Skin epidermis (tissue), 12 donors: ENCODE data around the gene GSX1.

ENCODE experiments used
- H3K27ac ChIP-seq, 21 experiments: fragments of 200-600 bp; sonication (generic) in 11 of 21; one replicate each; pipeline ENCODE4 v1.5.0; 2020; ENCODE audit warnings: mild to moderate bottlenecking in 3 of 21, inconsistent platforms in 2 of 21, moderate library complexity in 2 of 21
- H3K4me3 ChIP-seq, 7 experiments: fragments of 200-600 bp; sonication (generic) in 2 of 7; one replicate each; pipeline ENCODE4 v1.5.0; 2020; ENCODE audit warnings: inconsistent platforms in 2 of 7, mild to moderate bottlenecking in 2 of 7, moderate library complexity in 1 of 7

The GSX1 gene

DNA sequence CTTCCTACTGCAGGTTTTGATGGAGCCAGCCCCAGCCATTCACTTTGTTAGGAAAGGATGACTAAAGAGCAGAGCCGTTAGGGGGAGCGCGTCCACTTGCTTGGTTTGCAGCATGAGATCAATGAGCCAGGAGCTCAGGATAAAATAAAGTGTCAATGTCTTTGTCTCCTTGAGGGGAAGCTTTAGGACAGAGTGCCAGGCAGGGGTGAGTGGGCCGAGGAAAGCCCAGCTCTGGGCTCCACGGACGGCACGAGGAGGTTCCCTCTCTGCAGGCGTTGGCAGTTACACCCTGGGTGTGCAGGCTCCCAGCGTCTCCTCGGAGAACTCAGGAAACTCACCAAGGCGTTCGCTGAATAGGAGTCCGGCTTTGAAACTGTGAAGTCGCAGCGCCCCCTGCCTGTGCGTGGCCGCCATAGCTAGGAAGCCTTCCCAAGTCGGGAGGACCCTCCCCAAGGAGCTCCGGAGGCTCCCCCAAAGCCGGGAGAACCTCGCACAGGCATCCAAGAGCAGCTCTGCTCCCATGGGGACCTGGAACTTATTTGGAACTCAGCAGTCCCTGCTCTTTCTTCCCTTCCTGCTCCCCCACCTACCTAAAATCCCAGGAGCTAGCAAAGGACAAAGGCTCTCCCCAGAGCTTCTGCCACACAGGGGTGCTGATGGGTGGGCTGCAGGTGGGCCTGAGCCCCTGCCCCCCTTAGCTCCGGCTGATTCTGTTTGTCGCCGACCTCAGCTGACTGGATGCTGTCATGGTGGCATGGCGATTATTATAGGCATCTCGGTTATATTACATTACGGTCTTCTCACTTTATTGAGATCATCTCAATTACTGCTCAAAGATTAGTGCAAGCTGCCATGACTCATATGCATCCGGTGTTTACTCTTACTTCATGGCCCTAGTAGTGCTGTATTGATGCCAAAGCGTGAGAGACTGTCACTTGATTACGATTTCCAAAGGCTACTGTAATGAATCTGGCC lies 34.4 kb downstream of the GSX1 start:
- no peak overlapping the region for H3K27ac ChIP-seq
- no peak overlapping the region for H3K4me3 ChIP-seq

DNA sequence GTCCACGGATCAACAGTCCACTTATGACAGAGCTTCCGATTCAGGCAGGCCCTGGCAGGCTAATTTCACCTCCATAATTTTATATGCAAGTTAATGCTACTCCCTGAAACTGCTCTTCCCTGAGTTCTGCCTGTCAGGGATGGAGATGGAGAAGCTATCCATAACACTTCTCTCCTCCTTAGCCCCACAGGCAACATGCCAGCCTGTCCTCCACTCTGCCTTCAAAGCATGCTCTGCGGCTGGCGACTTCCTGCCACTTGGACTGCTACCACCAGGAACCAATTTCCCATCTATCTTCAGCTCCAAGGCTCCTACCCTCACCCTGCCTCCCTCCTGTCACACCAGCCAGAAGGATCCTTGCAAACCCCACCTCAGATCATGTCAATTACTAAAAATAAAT lies 35.4 kb downstream of the GSX1 start:
- no peak overlapping the region for H3K27ac ChIP-seq

DNA sequence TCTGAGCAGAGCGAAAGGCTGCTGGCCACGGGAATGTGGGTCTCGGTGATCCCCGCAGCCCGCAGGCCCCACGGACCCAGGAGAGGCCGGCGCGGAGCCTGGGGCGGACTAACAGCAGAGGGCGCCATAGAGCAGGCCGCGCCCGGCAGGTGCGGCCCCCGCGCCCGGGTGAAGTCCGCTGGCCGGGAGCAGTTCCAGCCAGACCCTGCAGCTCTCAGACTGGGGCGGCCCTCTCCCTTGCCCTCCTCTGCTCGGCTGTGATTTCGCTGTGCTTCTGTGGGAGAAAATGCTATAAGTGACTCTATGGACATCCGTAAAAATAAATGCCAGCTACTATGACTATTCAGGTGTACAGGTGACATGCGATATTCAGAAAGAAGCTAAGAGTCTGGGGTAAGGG lies 37.7 kb downstream of the GSX1 start:
- H3K27ac ChIP-seq = no peak overlapping the region
- peak overlapping the region in 1 of 7 experiments; percentile 8 for H3K4me3 ChIP-seq

More for the DNA sequence above, 35.4 kb downstream of the GSX1 start:
- no peak overlapping the region for H3K4me3 ChIP-seq

DNA sequence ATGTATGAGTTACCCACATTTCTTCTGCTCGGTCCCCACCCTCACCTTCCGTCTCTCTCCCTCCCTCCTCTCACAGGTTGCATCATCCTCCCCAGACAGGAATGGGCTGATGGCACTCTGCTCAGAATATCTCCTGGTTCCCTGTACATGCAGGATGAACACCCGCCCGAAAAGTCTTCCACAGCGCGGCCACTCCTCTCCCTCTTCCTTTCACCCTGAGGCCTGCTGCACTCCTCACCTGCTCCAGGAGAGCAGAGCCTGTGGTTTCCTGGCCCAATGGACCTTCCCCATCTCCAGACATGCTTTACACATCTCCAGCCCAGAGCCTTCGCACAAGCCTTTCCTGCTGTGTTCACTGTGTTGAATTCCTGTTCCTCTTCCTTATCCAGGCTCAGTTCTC lies 40.9 kb downstream of the GSX1 start:
- no peak overlapping the region for H3K27ac ChIP-seq
- no peak overlapping the region for H3K4me3 ChIP-seq

DNA sequence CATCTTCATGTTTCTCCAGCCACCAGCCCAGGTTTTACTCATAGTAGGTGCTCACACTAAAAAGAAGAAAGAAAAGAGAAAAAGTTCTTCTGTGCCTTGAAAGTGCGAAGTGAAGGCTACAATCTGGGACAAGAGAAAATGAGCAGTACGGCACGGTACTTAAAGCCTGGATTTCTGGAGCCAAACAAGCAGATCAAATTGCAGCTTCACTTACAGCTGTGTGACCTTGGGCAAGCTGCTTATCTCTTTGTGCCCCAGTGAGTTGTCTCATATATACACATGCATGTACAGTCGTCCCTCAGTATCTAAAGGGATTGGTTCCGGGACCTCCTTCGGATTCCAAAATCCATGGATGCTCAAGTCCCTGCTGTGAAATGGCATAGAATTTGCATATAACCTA lies 41.8 kb downstream of the GSX1 start:
- Histone ChIP-seq H3K27ac (no peak overlapping the region), H3K4me3 (no peak overlapping the region)

DNA sequence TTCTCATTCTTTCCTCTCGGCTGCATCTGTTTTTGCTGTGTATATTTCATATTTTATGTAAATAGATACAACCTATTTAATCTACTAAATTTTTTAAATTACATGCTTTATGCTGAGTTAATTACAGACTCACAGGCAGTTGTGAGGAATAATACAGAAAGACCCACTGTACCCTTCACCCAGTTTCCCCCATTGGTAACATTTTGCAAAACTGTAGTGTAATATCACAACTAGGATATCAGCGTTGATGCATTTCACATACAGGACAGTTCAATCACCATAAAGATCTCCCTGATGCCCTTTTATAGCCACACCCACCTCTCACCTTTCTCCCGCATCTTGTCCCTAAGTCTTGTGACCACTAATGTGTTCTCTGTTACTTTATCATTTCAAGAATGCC lies 43.5 kb downstream of the GSX1 start:
- H3K27ac ChIP-seq = no peak overlapping the region
- no peak overlapping the region for H3K4me3 ChIP-seq

DNA sequence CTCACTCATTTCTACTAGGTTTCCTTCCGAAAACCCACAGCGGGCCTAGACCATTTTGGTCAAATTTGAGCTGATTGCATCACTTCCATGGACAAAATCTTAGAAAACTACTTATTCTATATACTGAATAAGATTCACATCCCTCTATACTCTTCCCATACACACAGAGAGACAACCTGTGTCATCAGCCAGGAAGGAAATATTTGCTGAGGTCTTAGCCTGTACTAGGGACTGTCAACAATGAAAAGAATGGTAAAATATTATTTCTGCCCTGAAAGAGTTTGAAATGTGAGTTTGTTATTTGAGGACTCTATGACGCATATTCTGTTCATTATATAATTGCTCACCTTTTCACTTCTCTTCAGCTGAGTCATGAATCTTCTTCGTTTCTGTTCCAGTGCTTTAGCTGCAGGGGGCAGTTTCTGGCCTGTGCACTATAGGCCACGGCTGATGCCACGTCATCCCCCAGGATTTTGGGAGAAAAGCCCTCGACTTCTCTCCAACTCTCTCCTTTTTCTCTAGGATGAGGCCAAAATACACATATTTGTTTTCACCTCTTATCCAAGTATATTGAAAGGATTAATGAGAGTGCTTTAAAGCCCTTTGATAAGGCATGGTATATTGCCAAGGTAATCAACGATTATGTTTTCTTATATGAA lies 47.7 kb downstream of the GSX1 start:
- Histone ChIP-seq H3K4me3 (no peak overlapping the region), H3K27ac (no peak overlapping the region)

DNA sequence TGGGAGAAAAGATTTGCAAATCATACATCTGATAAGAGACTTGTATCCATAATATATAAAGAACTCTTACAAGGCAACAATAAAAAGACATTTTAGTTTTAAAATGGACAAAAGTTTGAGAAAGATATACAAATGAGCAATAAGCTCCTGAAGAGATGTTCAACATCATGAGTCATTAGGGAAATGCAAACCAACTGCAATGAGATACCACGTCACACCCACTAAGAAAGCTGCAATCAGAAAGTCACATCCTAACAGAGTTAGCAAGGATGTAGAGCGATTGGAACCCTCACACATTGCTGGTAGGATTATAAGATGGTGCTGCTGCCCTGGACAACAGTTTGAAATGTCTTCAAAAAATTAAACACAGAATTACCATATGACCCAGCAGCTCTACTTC lies 50.3 kb downstream of the GSX1 start:
- no peak overlapping the region for H3K4me3 ChIP-seq

More for the DNA sequence above, 50.3 kb downstream of the GSX1 start:
- no peak overlapping the region for H3K27ac ChIP-seq
